HG03097 (cell line): ENCODE data around the gene PRSS50.
"Not testable (repeated sequence)": the region's sequence is repeated elsewhere in the genome, so short reads cannot be mapped to it uniquely, and the experiment has no call there.

ENCODE experiments used
- ATAC-seq: cut with Tn5 transposase; IDR thresholded peaks from one replicate; pipeline ENCODE4 v1.9.1; 2021; ENCODE audit not compliant: unreplicated experiment, low FRiP score

Gene PRSS50

GRCh38 chr3:46709721-46710120 is 7.9 kb downstream of the PRSS50 start:
- ATAC-seq = no peak

- ATAC-seq = no peak
These were observed 8.5 kb downstream of the PRSS50 start for GRCh38 chr3:46709157-46709654.

- no peak for ATAC-seq
These were observed 9.1 kb downstream of the PRSS50 start for GRCh38 chr3:46708401-46709156.

GRCh38 chr3:46707601-46708011 is 10.1 kb downstream of the PRSS50 start:
- no peak for ATAC-seq

- no peak for ATAC-seq
These were observed 10.7 kb downstream of the PRSS50 start for GRCh38 chr3:46706771-46707582.

- no peak for ATAC-seq
These were observed 11.7 kb downstream of the PRSS50 start for GRCh38 chr3:46705751-46706552.

GRCh38 chr3:46705022-46705530 is 12.6 kb downstream of the PRSS50 start:
- ATAC-seq = no peak

GRCh38 chr3:46704346-46704745 is 13.3 kb downstream of the PRSS50 start:
- not testable (repeated sequence) for ATAC-seq

- ATAC-seq = no peak
These were observed 14.6 kb downstream of the PRSS50 start for GRCh38 chr3:46703013-46703520.

- no peak for ATAC-seq
These were observed 15.2 kb downstream of the PRSS50 start for GRCh38 chr3:46702246-46703012.

GRCh38 chr3:46701181-46701939 is 16.3 kb downstream of the PRSS50 start, which contains the start of gene TMIE:
Gene TMIE (plus strand): TSS chr3:46701392. CDS start chr3:46701488, 96 bp downstream.
- ATAC-seq = no peak

- ATAC-seq = no peak
These were observed 16.9 kb downstream of the PRSS50 start for GRCh38 chr3:46700772-46701171.

- ATAC-seq = no peak
These were observed 17.8 kb downstream of the PRSS50 start for GRCh38 chr3:46699676-46700523.

- ATAC-seq = no peak
These were observed 21.4 kb downstream of the PRSS50 start for GRCh38 chr3:46695962-46696894.

- no peak for ATAC-seq
These were observed 22.3 kb downstream of the PRSS50 start for GRCh38 chr3:46695177-46695961.

GRCh38 chr3:46694520-46694919 is 23.1 kb downstream of the PRSS50 start:
- no peak for ATAC-seq
